NCI-H1436 (cell line): ENCODE results near the gene RBFOX2.

Experiments used
- DNase-seq: peaks from one replicate; lab custom pipeline; 2025; lab: John Stamatoyannopoulos, UW

Gene RBFOX2

GRCh38 chr22:35896111-35896705 lies 132.4 kb downstream of the RBFOX2 start:
- DNase-seq: no peak

- no peak for DNase-seq
These were observed 133.5 kb downstream of the RBFOX2 start for GRCh38 chr22:35894937-35895708.

- DNase-seq: no peak
These were observed 134.2 kb downstream of the RBFOX2 start for GRCh38 chr22:35894464-35894878.

GRCh38 chr22:35893698-35894097 lies 134.9 kb downstream of the RBFOX2 start:
- DNase-seq: no peak

- DNase-seq: no peak
These were observed 136.4 kb downstream of the RBFOX2 start for GRCh38 chr22:35892192-35892591.

- no peak for DNase-seq
These were observed 137.2 kb downstream of the RBFOX2 start for GRCh38 chr22:35891442-35891841.

GRCh38 chr22:35889071-35889470 lies 139.6 kb downstream of the RBFOX2 start:
- DNase-seq: no peak

GRCh38 chr22:35888181-35888870 lies 140.3 kb downstream of the RBFOX2 start:
- DNase-seq: no peak

- no peak for DNase-seq
These were observed 141.2 kb downstream of the RBFOX2 start for GRCh38 chr22:35887296-35887875.

GRCh38 chr22:35886309-35886708 lies 142.3 kb downstream of the RBFOX2 start:
- no peak for DNase-seq

- no peak for DNase-seq
These were observed 144.1 kb downstream of the RBFOX2 start for GRCh38 chr22:35884529-35884928.

GRCh38 chr22:35883031-35883620 lies 145.5 kb downstream of the RBFOX2 start:
- DNase-seq: no peak

- DNase-seq: no peak
These were observed 146.2 kb downstream of the RBFOX2 start for GRCh38 chr22:35882211-35883030.

GRCh38 chr22:35879351-35879750 lies 149.3 kb downstream of the RBFOX2 start:
- no peak for DNase-seq

GRCh38 chr22:35873426-35873825 lies 155.2 kb downstream of the RBFOX2 start:
- DNase-seq: no peak

GRCh38 chr22:35872451-35872850 lies 156.2 kb downstream of the RBFOX2 start:
- no peak for DNase-seq

- no peak for DNase-seq
These were observed 157.9 kb downstream of the RBFOX2 start for GRCh38 chr22:35870517-35871293.

- no peak for DNase-seq
These were observed 159.7 kb downstream of the RBFOX2 start for GRCh38 chr22:35868938-35869337.

- no peak for DNase-seq
These were observed 162.0 kb downstream of the RBFOX2 start for GRCh38 chr22:35866651-35867050.

- DNase-seq: no peak
These were observed 164.0 kb downstream of the RBFOX2 start for GRCh38 chr22:35864545-35865165.
